HEK293 (cell line): Measurements from ENCODE around the gene ATP8B4.

Experiments used
- BCL6B ChIP-seq: fragments of 450-650 bp; formaldehyde crosslinking; IDR thresholded peaks from 2 replicates; pipeline ENCODE4 v1.5.1; 2017; ENCODE audit warnings: missing biosample characterization, missing genetic modification characterization
- CTCF ChIP-seq: fragments of 450-650 bp; formaldehyde crosslinking; IDR thresholded peaks from 2 replicates; pipeline ENCODE4 v1.5.1; 2016; ENCODE audit warnings: missing biosample characterization, missing genetic modification characterization
- KLF1 ChIP-seq: fragments of 450-650 bp; formaldehyde crosslinking; IDR thresholded peaks from 2 replicates; pipeline ENCODE4 v1.5.1; 2016; ENCODE audit warnings: missing biosample characterization, missing genetic modification characterization
- REST ChIP-seq: fragments of 450-650 bp; formaldehyde crosslinking; IDR thresholded peaks from 2 replicates; pipeline ENCODE4 v1.5.1; 2016; ENCODE audit warnings: missing biosample characterization, missing genetic modification characterization
- ZEB2 ChIP-seq: fragments of 450-650 bp; formaldehyde crosslinking; IDR thresholded peaks from 2 replicates; pipeline ENCODE4 v1.5.1; 2016; ENCODE audit warnings: missing biosample characterization, missing genetic modification characterization
- ZNF530 ChIP-seq: fragments of 450-650 bp; formaldehyde crosslinking; IDR thresholded peaks from 2 replicates; pipeline ENCODE4 v1.5.1; 2016; ENCODE audit warnings: low read depth, missing biosample characterization, missing genetic modification characterization
- ZNF645 ChIP-seq: fragments of 450-650 bp; formaldehyde crosslinking; IDR thresholded peaks from 2 replicates; pipeline ENCODE4; 2016; ENCODE audit warnings: missing biosample characterization, missing genetic modification characterization
- TF ChIP-seq, protein P1 (sequence below): fragments of 450-650 bp; formaldehyde crosslinking; IDR thresholded peaks from 2 replicates; pipeline ENCODE4 v1.5.1; 2017; ENCODE audit warnings: missing biosample characterization, missing genetic modification characterization

DNA sequence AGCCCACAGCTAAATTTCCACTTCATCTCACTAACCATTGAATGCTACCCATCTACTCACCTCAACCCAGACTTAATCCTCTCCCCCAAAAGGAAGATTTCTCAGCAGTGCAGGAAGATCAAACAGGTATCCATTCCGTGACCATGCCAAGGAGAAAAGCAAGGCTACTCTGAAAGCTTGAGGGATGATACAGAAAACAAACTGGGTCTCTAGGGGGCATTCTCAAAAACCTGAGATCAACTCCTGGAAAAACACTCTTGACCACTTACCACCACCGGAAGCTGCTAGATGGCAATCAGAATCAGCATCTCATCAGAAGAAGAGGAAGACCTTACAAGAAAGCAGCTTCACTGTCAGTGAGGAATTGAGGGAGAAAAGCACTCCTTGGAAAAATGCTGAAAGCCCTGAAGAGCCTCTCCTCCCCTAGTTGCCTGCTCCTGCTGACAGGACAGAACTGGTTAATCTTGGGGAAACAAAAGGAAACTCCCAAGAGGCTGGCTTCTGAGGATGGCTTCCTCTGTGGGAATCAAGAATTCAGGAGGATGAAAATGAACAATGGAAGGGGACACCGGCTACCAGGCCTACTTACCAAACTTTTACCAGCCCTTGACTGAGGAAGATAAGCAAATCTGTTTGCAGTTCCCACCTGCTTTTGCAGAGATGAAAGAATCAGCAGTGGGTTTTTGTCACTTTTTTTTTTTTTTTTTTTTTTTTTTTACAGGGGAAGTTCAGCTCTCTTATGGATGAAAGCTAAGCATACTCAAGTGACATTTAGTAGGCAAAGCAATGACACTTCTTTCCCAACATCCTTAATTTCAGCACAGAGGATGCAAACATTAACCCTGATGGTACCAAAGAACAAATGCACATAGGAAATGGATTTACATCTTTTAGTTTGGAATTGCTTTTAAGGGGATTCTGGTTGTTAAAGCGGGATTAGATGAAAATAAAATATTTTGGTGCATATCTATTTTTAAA is at the start of gene ATP8B4:
- TF ChIP-seq ZNF645 (no peak), CTCF (tag by site-specific recombination) (no peak), ZEB2 (tag by site-specific recombination) (no peak), KLF1 (tag by site-specific recombination) (no peak), BCL6B (tag by site-specific recombination) (no peak), REST (no peak), ZNF530 (tag by site-specific recombination) (no peak)
- TF ChIP-seq, protein P1, sequence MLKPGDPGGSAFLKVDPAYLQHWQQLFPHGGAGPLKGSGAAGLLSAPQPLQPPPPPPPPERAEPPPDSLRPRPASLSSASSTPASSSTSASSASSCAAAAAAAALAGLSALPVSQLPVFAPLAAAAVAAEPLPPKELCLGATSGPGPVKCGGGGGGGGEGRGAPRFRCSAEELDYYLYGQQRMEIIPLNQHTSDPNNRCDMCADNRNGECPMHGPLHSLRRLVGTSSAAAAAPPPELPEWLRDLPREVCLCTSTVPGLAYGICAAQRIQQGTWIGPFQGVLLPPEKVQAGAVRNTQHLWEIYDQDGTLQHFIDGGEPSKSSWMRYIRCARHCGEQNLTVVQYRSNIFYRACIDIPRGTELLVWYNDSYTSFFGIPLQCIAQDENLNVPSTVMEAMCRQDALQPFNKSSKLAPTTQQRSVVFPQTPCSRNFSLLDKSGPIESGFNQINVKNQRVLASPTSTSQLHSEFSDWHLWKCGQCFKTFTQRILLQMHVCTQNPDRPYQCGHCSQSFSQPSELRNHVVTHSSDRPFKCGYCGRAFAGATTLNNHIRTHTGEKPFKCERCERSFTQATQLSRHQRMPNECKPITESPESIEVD (tag by site-specific recombination) = no peak
